HL-60/S4 (cell line): ENCODE results near the gene KIF26B.

ENCODE experiments used
- in situ Hi-C: fragments of 300-500 bp; cut with MboI; formaldehyde crosslinking; loops from 2 replicates; pipeline ENCODE4 v1.14.3; 2022; ENCODE audit warnings: low sequenced_read_pairs

KIF26B gene

DNA sequence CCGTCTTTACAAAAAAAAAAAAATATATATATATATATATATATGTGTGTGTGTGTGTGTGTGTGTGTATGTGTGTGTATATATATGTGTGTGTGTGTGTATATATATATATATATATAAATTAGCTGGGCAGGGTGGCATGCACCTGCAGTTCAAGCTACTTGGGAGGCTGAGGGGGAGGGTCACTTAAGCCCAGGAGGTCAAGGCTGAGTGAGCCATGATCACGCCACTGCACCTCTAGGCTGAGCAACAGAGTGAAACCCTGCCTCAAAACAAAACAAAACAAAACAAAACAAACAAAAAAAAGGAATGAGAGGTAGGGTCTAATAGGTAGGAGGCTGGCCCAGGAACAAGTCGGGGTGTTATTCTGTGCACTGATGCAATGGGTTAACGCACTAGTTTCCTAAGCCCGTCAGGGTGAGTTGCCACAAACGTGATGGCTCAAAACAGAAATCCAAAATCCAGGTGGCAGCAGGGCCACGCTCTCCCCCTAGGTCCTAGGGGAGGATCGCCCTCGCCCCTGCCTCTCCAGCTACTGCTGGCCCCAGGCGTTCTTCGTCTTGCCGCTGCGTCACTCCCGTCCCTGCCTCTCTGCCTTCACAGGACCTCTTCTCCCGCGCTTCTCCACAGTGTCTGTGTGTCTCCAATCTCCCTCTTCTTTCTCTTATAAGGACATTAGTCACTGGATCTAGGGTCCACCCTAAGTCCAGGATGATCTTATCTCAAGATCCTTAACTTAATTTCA is 24.3 kb upstream of the KIF26B start:
- in situ Hi-C loops, result loop anchor here (25.0 kb wide), 1 partner anchor 1332 kb away; no protein-coding TSS in a partner anchor

DNA sequence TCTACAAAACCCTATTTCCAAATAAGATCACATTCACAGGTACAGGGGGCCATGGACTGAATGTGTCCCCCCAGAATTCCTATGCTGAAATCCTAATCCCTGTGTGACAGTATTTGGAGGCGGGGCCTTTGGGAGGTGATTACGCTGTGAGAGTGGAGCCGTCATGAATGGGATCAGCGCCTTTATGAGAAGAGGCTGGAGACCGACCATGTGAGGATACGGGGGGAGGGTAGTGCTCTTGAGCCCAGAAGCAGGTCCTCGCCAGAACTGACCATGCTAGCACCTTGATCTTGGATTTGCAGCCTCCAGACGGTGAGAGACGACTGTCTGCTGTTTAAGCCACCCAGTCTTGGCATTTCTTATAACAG is 23.8 kb upstream of the KIF26B start:
- in situ Hi-C loops, result loop anchor here (25.0 kb wide), 1 partner anchor 1331 kb away; no protein-coding TSS in a partner anchor

DNA sequence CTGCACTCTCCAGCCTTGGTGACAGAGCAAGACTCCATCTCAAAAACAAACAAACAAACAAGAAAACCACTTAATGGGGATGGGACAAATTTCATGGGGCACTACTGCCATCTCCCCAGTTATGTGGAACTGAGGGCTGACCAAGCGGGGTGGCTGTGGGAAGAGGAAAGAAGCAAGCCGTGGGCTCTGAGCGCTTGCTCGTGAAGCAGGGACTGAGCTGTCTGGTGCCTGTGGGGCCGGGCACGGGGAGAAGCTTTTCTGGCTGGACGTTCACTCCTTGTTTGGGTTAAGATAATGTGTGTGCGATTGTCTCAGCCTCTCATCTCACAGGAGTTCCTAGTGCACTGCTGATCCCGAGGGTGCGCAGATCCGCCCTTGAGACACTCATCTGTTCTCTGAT is 22.0 kb upstream of the KIF26B start:
- in situ Hi-C loops, result loop anchor here (25.0 kb wide), 1 partner anchor 1330 kb away; no protein-coding TSS in a partner anchor

DNA sequence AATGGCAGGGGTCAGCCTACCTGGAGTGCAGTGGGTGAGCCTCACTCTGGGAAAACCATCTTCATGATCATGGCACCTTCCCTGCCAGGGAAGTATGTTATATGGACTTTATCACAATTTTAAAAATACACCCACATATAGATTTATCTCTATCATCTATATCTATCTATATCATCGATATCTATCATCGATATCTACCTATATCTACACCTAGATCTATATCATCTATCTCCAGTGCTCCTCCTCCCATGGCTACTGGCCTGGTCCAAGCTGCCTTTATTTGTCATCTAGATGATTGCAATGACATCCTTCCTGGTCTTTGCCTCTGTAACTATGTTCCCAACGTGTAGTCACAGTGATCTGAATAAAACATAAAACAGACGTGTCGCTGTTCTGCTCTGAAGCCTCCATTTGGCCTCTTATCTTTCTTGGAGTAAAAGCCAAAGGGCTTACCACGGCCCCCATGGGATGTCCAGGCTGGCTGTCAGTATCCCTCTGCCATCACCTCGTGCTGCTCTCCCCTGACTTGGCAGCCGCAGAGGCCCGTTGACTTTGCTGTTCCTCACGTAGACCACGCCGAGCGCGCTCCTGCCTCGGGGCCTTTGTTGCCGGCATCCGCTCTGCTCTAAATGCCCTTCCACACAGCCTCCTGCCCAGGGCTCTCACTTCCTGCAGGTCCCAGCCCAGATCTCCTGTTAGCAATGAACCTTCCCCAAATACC is 20.6 kb upstream of the KIF26B start:
- in situ Hi-C loops, result loop anchor here (25.0 kb wide), 1 partner anchor 1328 kb away; no protein-coding TSS in a partner anchor

DNA sequence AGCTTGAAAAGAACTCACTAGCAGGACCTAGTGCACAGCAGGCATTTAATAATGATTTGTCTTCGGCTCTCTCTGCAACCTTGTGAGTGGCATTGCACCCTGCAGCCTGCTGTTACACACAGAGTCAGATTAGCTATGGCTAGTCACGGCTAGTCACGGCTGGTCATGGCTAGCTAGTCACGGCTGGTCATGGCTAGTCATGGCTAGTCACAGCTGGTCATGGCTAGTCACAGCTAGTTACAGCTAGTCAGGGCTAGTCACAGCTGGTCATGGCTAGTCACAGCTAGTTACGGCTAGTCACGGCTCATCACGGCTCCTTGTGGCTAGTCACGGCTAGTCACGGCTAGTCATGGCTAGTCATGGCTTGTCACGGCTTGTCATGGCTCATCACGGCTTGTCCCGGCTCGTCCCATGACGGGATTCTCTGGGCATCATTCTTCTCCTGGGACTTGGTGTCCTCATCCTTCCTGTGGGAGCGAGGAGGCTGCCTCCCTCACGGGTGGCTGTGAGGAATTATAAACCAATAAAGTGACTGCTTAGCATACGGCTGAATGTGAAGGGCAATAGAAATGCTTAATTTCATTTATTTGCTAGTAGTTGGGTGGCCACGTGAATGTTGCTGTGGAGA is 12.5 kb upstream of the KIF26B start:
- in situ Hi-C loops, result loop anchor here (25.0 kb wide), 1 partner anchor 1320 kb away; no protein-coding TSS in a partner anchor

DNA sequence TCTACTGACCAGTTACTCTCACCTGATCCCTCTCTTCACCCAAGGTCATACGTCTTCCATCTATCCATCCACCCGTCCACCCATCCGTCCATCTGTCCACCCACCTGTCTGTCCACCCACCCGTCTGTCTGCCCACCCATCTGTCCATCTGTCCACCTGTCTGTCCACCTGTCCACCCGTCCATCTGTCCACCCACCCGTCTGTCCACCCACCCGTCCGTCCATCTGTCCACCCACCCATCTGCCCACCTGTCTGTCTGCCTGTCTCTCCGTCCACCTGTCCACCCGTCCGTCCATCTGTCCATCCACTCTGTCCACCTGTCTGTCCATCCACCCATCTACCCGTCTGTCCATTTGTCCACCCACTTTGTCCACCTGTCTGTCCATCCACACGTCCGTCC is 11.8 kb upstream of the KIF26B start:
- in situ Hi-C loops, result loop anchor here (25.0 kb wide), 1 partner anchor 1319 kb away; no protein-coding TSS in a partner anchor

DNA sequence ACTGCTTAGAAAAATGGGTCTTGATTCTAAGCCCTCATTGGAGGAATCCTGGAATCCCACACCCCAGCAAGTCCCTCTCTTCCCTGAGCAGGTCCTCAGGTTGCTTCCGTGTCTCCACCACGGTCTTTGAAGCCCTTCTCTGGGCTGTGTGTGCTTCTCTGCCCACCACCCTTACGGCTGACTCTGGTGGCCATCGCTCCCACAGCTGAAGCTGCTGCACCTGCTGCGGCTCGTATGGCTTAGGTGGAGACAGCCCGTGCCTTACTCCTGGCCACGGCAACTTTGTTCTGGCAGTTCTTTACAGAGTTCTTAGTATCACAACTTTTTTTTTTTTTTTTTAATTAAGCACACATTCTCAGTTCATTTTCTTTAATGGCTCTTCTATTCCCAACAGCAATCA is 10.9 kb upstream of the KIF26B start:
- in situ Hi-C loops, result loop anchor here (25.0 kb wide), 1 partner anchor 1318 kb away; no protein-coding TSS in a partner anchor

DNA sequence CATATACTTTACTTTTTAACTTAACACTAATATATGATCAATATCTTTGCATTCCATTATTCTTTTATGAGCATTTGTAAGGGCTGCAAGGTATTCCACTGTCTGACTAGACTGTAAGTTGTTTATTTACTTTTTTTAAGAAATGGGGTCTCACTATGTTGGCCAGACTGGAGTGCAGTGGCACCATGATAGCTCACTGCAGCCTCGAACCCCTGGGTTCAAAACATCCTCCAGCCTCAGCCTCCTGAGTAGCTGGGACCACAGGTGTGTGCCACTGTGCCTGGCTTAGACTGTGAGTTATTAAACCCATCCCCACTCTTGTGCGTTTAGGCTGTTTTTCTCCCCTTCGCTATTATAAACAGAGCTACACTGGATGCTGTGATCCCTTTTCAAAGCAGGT is 6.7 kb upstream of the KIF26B start:
- in situ Hi-C loops, result loop anchor here (25.0 kb wide), 1 partner anchor 1314 kb away; no protein-coding TSS in a partner anchor

DNA sequence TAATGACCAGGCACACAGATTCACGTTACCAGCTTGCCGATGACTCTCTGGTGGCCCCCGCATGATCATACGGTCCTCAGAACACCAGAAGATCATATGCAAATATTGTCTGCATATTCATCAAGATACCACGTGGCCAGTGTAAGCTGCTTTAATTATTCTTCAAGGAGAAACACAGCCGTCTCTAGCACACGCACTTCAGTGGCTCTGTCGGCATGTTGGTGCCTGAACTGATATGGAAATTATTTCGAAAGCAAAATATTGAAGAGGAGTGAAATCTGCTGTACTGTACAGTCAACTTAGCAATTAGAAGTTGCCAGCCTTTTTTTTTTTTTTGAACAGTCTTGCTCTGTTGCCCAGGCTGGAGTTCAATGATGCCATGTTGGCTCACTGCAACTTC is 5.9 kb upstream of the KIF26B start:
- in situ Hi-C loops, result loop anchor here (25.0 kb wide), 1 partner anchor 1313 kb away; no protein-coding TSS in a partner anchor

DNA sequence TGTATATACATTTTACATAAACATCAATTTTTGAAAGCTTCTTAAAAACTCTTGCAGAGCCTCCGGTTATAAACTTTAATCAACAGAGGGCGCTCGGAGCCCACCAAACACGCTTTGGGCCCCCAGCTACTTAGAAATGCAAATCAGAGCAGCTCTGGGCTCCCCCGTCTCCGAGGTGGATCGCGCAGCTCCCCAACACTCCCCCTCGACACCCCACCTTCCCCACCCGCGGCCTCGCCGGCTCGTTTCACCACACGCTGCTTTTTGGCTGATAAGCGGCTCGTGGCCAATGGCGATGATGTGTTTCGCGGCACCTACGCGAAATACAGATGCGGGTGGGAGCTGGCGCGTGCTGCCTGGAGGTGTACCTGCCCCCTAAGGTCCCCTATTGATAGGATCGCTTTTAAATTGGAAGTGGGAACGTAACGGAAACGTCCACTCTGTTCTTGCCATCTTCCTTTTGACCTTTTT is 1.7 kb upstream of the KIF26B start:
- in situ Hi-C loops, result loop anchor here (10.0 kb wide), 1 partner anchor 842 kb away; no protein-coding TSS in a partner anchor

DNA sequence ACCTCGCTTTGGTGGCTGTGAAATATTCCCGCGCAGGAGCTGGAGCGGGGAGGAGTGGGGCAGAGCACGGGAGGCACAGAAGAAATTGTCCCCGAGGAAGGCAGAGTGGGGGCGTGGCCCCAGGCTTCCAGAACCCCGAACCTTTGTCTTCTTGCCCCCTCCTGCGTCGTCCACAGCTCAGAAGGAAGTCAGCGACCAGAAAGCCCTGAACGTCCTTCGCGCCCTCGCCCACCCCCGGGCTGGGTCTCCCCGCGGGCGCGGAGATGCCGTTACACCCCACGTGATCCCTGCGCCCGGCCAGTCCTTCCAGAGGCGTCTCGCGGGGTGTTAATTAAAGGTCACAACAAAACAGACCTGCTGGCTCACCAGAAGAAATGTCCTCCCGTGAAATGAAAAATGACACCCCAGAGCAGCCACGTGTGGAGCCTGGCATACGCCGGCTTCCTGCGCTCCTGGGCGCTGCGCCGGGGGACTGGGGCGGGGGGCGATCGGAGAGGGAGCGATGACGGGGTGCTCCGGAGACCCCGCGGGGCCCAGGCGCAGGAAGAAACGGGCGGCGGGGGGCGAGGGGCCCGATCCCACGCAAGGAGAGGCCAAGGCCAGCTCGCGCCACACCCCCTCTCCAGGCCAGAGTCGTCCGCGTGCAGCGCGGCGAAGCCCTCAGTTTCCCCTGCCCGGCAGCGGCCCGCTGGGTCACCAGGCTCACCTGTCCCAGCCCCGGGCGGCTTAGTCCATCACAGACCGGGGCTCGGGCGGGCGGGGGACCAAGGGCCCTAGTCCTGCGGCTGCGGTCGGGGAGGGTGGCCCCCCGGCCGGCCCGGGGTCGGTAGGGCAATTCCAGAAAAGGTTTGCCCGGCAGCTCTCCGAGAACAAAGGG is 995 bp upstream of the KIF26B start:
- in situ Hi-C loops, result loop anchor here (10.0 kb wide), 1 partner anchor 841 kb away; no protein-coding TSS in a partner anchor

DNA sequence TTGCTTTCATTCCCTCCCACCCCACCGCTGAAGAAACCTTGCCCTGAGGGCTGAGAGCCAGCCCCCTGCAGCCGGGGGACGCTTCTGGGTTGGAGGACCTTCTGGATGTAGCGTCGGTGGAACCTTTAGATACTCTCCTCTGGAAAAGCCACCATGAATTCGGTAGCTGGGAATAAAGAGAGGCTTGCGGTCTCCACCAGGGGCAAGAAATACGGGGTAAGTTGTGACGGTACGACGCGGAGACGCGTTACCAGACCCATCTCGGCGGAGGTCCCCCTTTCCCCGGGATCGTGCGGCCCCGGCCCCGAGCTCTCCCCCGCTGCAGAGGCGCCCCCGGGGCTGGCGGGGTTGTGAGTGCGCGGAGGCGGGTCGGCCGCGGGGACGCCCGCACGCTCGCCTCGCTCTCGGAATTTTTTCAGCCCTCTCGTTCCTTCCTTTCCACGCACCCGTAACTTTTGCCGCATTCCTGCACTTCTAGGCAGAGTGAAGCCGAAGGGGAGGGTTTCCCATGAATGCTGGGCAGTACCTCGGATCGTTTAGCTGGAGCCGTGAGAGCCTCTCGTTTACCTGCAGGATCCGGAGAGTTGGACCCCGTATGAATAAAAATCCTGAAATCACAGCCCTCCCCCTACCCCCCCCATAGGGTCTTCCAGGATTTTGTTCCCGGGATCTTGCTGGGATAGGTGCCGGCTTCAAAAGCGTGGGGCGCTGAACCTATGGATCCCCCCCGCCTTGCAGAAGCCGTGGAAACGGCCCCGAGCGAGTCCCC is 671 bp downstream of the KIF26B start:
- in situ Hi-C loops, result loop anchor here (10.0 kb wide), 1 partner anchor 839 kb away; no protein-coding TSS in a partner anchor

DNA sequence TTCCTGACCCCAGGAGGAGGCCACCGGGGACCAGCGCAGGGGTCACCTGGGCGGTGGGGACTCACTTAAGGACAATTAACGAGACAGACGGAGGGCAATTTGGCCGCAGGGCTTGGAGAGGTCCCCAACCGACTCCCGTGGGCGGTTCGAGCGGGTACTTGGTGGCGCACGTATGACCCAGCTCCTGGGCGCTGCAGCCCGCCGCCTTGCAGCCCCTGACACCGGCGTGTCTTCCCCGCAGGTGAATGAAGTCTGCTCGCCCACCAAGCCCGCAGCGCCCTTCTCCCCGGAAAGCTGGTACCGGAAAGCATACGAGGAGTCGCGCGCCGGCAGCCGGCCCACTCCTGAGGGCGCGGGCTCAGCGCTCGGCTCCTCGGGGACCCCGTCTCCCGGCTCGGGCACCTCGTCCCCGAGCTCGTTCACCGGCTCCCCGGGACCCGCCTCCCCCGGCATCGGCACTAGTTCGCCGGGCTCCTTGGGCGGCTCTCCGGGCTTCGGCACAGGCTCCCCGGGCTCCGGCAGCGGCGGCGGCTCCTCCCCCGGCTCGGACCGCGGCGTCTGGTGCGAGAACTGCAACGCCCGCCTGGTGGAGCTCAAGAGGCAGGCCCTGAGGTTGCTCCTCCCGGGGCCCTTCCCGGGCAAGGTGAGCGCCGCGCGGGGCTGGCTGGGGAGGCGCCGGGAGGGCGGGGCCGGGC is 1.4 kb downstream of the KIF26B start:
- in situ Hi-C loops, result loop anchor here (10.0 kb wide), 1 partner anchor 839 kb away; no protein-coding TSS in a partner anchor

DNA sequence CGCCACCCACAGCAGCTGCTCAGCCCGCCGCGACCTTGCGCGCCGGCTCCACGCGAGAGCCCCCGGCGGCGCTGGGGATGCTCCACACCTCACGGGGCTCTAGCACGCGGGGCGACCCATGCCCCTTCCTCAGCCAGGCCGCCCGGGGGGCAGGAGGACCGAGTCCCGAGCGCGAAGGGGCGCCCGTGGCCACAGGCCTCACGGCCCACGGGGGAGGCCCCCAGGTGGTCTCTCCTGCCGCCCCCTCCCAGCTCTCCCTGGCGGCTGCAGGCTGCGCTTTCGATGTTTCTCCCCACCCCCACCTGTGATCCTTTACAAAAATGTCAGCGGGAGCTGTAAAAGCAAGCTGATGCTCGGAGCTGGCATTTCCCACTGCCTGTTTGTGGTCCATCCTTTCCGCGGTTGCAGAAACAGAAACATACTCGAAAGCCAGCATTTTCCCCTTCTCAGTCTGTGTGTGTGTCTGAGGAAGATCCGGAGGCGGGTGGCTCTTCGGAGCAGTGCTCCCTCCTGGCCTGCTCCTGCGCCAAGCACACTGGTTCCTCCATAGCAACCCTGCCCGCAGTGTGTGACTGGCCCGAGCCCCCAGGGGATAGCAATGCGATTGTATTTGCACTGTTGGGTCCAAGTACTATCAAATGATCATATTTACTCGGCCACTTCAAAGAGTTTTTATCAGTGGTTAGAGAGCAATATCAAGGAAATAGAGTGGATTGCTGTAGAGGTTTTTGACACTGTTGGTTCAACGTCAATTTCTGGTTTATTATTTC is 2.1 kb downstream of the KIF26B start:
- in situ Hi-C loops, result loop anchor here (10.0 kb wide), 1 partner anchor 838 kb away; no protein-coding TSS in a partner anchor

DNA sequence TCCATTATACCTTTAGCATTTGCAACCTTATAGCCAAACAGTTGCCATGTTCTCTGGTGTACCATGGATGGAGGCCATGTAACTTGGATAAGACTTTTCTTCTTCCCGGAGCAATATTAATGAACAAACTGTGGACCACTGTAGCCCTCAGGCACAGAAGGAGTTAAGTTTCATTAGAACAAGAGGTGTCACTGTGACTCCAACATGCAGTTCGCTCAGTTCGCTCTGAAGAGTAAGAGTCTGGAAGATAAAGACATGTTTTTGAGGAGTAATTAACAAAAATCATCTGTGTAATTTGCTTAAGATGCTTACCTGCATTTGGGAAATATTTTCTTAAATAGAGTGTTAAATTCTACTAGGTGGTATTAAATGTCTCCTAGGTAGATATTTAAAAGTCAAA is 4.1 kb downstream of the KIF26B start:
- in situ Hi-C loops, result loop anchor here (10.0 kb wide), 1 partner anchor 836 kb away; no protein-coding TSS in a partner anchor

DNA sequence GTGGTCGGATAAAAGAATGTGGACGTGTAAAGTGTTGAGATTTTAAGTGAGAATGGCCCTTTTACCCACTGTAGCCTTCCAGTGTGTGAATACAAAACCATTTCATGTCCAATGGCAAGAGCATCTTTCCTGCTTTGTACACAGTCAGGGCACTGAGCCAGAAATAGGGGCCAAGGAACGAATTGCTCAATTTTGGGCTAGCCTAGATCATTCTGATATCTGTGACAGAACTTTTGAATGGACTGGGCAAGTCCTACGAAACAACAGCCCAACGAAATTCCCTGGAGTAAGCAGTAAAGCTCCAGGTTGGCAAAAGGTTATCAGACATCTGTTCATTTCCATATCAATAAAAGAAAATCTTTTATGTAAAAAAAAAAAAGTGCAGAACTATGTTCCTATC is 5.5 kb downstream of the KIF26B start:
- in situ Hi-C loops, result no loop called here

DNA sequence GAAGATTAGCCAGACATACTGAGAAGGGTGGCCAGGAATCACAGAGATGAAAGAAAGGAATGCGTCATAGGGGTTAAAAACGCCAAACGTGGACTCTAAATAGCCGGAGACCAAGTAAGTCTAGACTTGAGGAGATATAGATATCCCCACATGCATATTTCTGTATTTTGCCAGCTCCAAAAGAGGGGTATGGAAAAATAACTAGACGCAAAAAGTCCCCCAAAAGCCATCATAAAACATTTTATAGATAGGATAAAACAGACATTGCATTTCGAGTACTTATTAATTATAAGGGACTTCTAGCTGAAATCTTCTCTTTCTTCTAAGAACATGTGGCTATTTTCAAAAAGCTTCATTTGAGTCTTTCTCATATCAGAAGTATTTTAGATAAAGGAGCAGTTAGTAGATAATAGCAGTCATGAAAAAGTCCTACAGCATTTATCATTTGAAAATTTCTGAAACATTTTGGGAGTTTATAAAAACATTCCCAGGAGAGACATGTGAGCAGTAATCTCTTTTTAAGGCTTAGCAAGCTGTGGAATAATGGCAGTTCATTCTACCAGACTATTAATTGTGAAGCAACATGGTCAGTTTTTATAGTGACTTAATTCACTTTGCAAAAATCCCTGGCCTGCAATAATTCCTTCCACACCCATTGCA is 6.1 kb downstream of the KIF26B start:
- in situ Hi-C loops, result no loop called here
